K562 (cell line): ENCODE results near the gene LGALS7. TPM values are rescaled to one million over a fixed set of nuclear protein-coding genes. Genes with fewer than 3 reads are reported as not detected.

Experiments
- ATAC-seq: fragments of 200-7000 bp; cut with Tn5 transposase; 3 replicates; pipeline ENCODE4 v1.9.1; 2020; ENCODE audit warnings: moderate library complexity
- BruUV-seq: library from RNA; stranded (reverse); fragments of 400-500 nt; replicated peaks from 2 replicates; lab custom pipeline; 2021; lab: Mats Ljungman, UMichigan
- CTCF ChIA-PET: fragments of 300-600 bp; formaldehyde crosslinking; extraction: SDS; loops from one replicate; lab custom pipeline; 2021; ENCODE audit warnings: low intra/inter-chr PET ratio; lab: Yijun Ruan, JAX
- POLR2A ChIA-PET: fragments of 300-600, 350-650 bp; sonication (Branson Sonifier 250); formaldehyde crosslinking; extraction: SDS; loops from one replicate; lab custom pipeline; 2021; ENCODE audit warnings: antibody characterized with exemption, inconsistent platforms; lab: Yijun Ruan, JAX
- DNase-seq, 4 experiments: peaks; one replicate each; pipeline versions ENCODE4 v3.0.0 to v3.0.0-alpha.2; 2011 to 2018; ENCODE audit warnings: low spot score in 3 of 4, mixed read lengths in 3 of 4; ENCODE audit errors: extremely low read depth in 1 of 4
- FAIRE-seq: peaks from 2 replicates; lab custom pipeline; 2011; peaks lifted over from hg19 to GRCh38; lab: Jason Lieb, UNC
- H2AFZ ChIP-seq: 2 replicates; pipeline ENCODE4 v1.6.0; 2011; ENCODE audit warnings: low read depth, low read length, control low read depth, inconsistent platforms
- H3K27ac ChIP-seq: fragments of 200-600 bp; 3 replicates; pipeline ENCODE4 v1.8.0; 2011; ENCODE audit warnings: low read depth, mild to moderate bottlenecking, control low read depth, inconsistent platforms, low read length, moderate library complexity, mixed read lengths; ENCODE audit errors: extremely low read depth
- H3K27me3 ChIP-seq, 2 experiments: fragments of 300-600 bp in 1 of 2; 2 replicates in 1 of 2; 3 replicates in 1 of 2; pipeline versions ENCODE4 v1.6.0 to v1.8.0; 2011; ENCODE audit warnings: inconsistent platforms in 2 of 2, low read length in 2 of 2, mild to moderate bottlenecking in 1 of 2, mixed read lengths in 1 of 2, moderate library complexity in 1 of 2; ENCODE audit not compliant: control insufficient read depth in 2 of 2, insufficient read depth in 2 of 2
- H3K36me3 ChIP-seq: fragments of 300-600 bp; 3 replicates; pipeline ENCODE4 v1.8.0; 2011; ENCODE audit warnings: mild to moderate bottlenecking, low read length, inconsistent platforms; ENCODE audit not compliant: control insufficient read depth, insufficient read depth
- H3K4me1 ChIP-seq, 2 experiments: fragments of 200-600 bp in 1 of 2; replicated peaks in 1 of 2; 2 replicates in 1 of 2; 3 replicates in 1 of 2; pipeline versions ENCODE4 v1.5.1 to v1.8.0; 2011; ENCODE audit warnings: inconsistent platforms in 2 of 2, low read length in 2 of 2, mild to moderate bottlenecking in 1 of 2, mixed read lengths in 1 of 2, moderate library complexity in 1 of 2; ENCODE audit not compliant: control insufficient read depth in 2 of 2, insufficient read depth in 2 of 2
- H3K4me2 ChIP-seq: 2 replicates; pipeline ENCODE4 v1.6.1; 2011; ENCODE audit warnings: low read length, control low read depth, inconsistent platforms, mixed read lengths; ENCODE audit not compliant: insufficient read depth
- H3K4me3 ChIP-seq: fragments of 200-600 bp; sonication (generic), shearing (Covaris generic); 2 replicates; pipeline ENCODE4 v1.5.1; 2016; ENCODE audit warnings: control low read depth, inconsistent platforms
- H3K79me2 ChIP-seq: fragments of 200-600 bp; 3 replicates; pipeline ENCODE4 v1.8.0; 2011; ENCODE audit warnings: low read length, inconsistent platforms; ENCODE audit not compliant: control insufficient read depth, insufficient read depth
- H3K9ac ChIP-seq, 2 experiments: 2 replicates each; pipeline versions ENCODE4 v1.6.0 to v1.6.1; 2011; ENCODE audit warnings: low read depth in 2 of 2, low read length in 2 of 2, control low read depth in 1 of 2, inconsistent platforms in 1 of 2, mild to moderate bottlenecking in 1 of 2, mixed read lengths in 1 of 2; ENCODE audit not compliant: insufficient read depth in 1 of 2
- H3K9me1 ChIP-seq: one replicate; pipeline ENCODE4 v1.6.0; 2011; ENCODE audit warnings: inconsistent platforms, mild to moderate bottlenecking, low read length, moderate library complexity; ENCODE audit not compliant: control insufficient read depth, insufficient read depth
- H3K9me3 ChIP-seq: replicated peaks from 2 replicates; pipeline ENCODE4 v1.5.1; 2011; ENCODE audit warnings: low read depth, low read length, inconsistent platforms; ENCODE audit not compliant: control insufficient read depth, insufficient read depth
- H4K20me1 ChIP-seq: replicated peaks from 2 replicates; pipeline ENCODE4 v1.6.1; 2011; ENCODE audit warnings: low read length, inconsistent platforms, mixed read lengths; ENCODE audit not compliant: control insufficient read depth, insufficient read depth
- ATF1 ChIP-seq, 2 experiments: fragments of 450-650 bp in 1 of 2; IDR thresholded peaks; 2 replicates each; pipeline ENCODE4 v1.6.1; 2016; ENCODE audit warnings: missing compliant biosample characterization in 1 of 2, missing genetic modification characterization in 1 of 2
- CBX8 ChIP-seq: fragments of 200-600 bp; sonication (generic); IDR thresholded peaks from 2 replicates; pipeline ENCODE4 v1.6.1; 2012; ENCODE audit warnings: borderline replicate concordance, mixed run types, low read depth, mild to moderate bottlenecking, moderate library complexity, mixed read lengths, low read length, control low read depth, inconsistent platforms; ENCODE audit not compliant: poor library complexity, severe bottlenecking; ENCODE audit errors: extremely low read depth
- ELK1 ChIP-seq: sonication (generic); formaldehyde crosslinking; IDR thresholded peaks from 2 replicates; pipeline ENCODE4 v1.8.1; 2022; ENCODE audit warnings: missing genetic modification reagents
- FOXA1 ChIP-seq: fragments of 450-650 bp; IDR thresholded peaks from 2 replicates; pipeline ENCODE4 v1.6.1; 2016; ENCODE audit warnings: mild to moderate bottlenecking, borderline replicate concordance
- HNRNPLL ChIP-seq: fragments of 200-400 bp; formaldehyde crosslinking; IDR thresholded peaks from 2 replicates; pipeline ENCODE4 v1.6.1; 2017; ENCODE audit warnings: low read length, low read depth, mild to moderate bottlenecking; ENCODE audit not compliant: poor library complexity, severe bottlenecking
- MTA3 ChIP-seq: fragments of 450-650 bp; formaldehyde crosslinking; IDR thresholded peaks from 2 replicates; pipeline ENCODE4 v1.6.1; 2017; ENCODE audit warnings: mild to moderate bottlenecking, borderline replicate concordance
- PML ChIP-seq: IDR thresholded peaks from 2 replicates; pipeline ENCODE4 v1.6.1; 2012; ENCODE audit warnings: low read length, inconsistent platforms
- RB1 ChIP-seq: fragments of 450-650 bp; IDR thresholded peaks from 2 replicates; pipeline ENCODE4 v1.6.1; 2017; ENCODE audit warnings: low read depth, mild to moderate bottlenecking
- RBFOX2 ChIP-seq: fragments of 200-400 bp; formaldehyde crosslinking; IDR thresholded peaks from 2 replicates; pipeline ENCODE4 v1.6.1; 2017; ENCODE audit warnings: low read depth, mild to moderate bottlenecking, low read length, moderate library complexity
- TEAD1 ChIP-seq, 2 experiments: fragments of 450-650 bp in 1 of 2; sonication (generic) in 1 of 2; formaldehyde crosslinking; IDR thresholded peaks; 2 replicates each; pipeline versions ENCODE4 v1.4.0 to v1.8.0; 2020 to 2022; ENCODE audit warnings: mild to moderate bottlenecking in 2 of 2, missing genetic modification reagents in 1 of 2
- WHSC1 ChIP-seq: IDR thresholded peaks from one replicate; pipeline ENCODE4 v1.6.1; 2012; ENCODE audit warnings: low read length, control low read depth, inconsistent platforms
- ZFP1 ChIP-seq: fragments of 450-650 bp; formaldehyde crosslinking; IDR thresholded peaks from 2 replicates; pipeline ENCODE4 v1.4.0; 2020; ENCODE audit warnings: mild to moderate bottlenecking, mixed read lengths
- ZNF316 ChIP-seq: fragments of 450-650 bp; IDR thresholded peaks from 2 replicates; pipeline ENCODE4 v1.6.1; 2016
- ZNF561 ChIP-seq: fragments of 450-650 bp; formaldehyde crosslinking; conservative IDR thresholded peaks from 2 replicates; pipeline ENCODE4 v1.4.0; 2020; ENCODE audit warnings: mild to moderate bottlenecking, moderate library complexity
- ZNF609 ChIP-seq: sonication (generic); formaldehyde crosslinking; IDR thresholded peaks from 2 replicates; pipeline ENCODE4 v1.8.1; 2023; ENCODE audit warnings: missing genetic modification reagents, mild to moderate bottlenecking, borderline replicate concordance
- WGBS: fragments of 100-300 bp; shearing (Covaris generic); methylation state at CpG from one replicate; pipeline ENCODE4 v1.1.6; 2016; ENCODE audit warnings: low coverage, mixed read lengths; ENCODE audit not compliant: insufficient coverage; ENCODE audit errors: missing lambda C conversion rate; 5-methylcytosine and 5-hydroxymethylcytosine counted together
- in situ Hi-C: fragments of 300-500 bp; cut with MboI; formaldehyde crosslinking; loops from 4 replicates; pipeline ENCODE4 v1.15.0; 2018; ENCODE audit warnings: inconsistent platforms, mixed read lengths
- intact Hi-C: fragments of 100-400 bp; cut with micrococcal nuclease; formaldehyde crosslinking; loops from 2 replicates; pipeline ENCODE4 v1.14.2; 2022
- polyA plus RNA-seq, 8 experiments: library from polyadenylated mRNA; depleted of rRNA in 4 of 8; stranded (reverse) in 5 of 8; unstranded in 3 of 8; fragments of >200 nt; fragmentation: Nextera tagmentation in 2 of 8; fragmentation: Illumina TruSeq in 1 of 8; extraction: Ambion mirVana in 2 of 8; extraction: Trizol in 1 of 8; gene quantifications; 2 replicates each; pipeline versions ENCODE4 v1.2.1 to v1.2.3, GENCODE V29; 2011 to 2014; ENCODE audit warnings: inconsistent platforms in 1 of 8, missing spikeins in 1 of 8
- total RNA-seq, 7 experiments: library from RNA; depleted of rRNA in 6 of 7; stranded (reverse); fragments of >200 nt in 6 of 7; fragmentation: Illumina TruSeq in 2 of 7; extraction: Trizol in 2 of 7; gene quantifications; 2 replicates each; pipeline versions ENCODE4 v1.2.1 to v1.2.3, GENCODE V29; 2011 to 2021; ENCODE audit warnings: low replicate concordance in 1 of 7

LGALS7 gene
- total and polyA plus RNA-seq, 9 of the 15 experiments (the other 6 are each of a cell fraction or from before 2014, with no cell fraction given), result not detected

- no peak overlapping the region for H2AFZ ChIP-seq
- DNase-seq (peak in 1 of 4 experiments; percentile 29), ATAC-seq (no peak; the same call in 2 of the 3 replicates), FAIRE-seq (peak; percentile 15)
- H3K4me3 ChIP-seq, result no peak overlapping the region
- in situ Hi-C loops, result no loop called here
- peak overlapping the region; percentile 49; the same call in 1 of the 3 replicates for H3K27ac ChIP-seq
- POLR2A ChIA-PET, result interaction anchor here (0.5 to 1.2 kb wide), 9 partner anchors 9 to 289 kb away, joined by 3 to 5 read pairs (median 4); partner anchors contain the start of genes MRPS12 and SARS2
- BruUV-seq, result no TSS peak
- peaks cover 19 to 55% of the 10 kb centered on the region in 2 experiments; a peak in 4 of 5 replicates for H3K4me1 ChIP-seq
- CTCF ChIA-PET, result no interaction called here
- WGBS, result 74% methylated on average over 12 of the region's 13 CpGs
- H3K9ac ChIP-seq, result peak overlapping the region in 1 of 2 experiments; percentile 46; a peak in 3 of 4 replicates
- 0 out of 2 replicates have a peak, but pooled peaks cover 3% of the 10 kb centered on the region for H4K20me1 ChIP-seq
- H3K9me1 ChIP-seq, result no peaks in the 10 kb centered on the region
- H3K36me3 ChIP-seq, result peaks cover 25% of the 10 kb centered on the region; the same call in 2 of the 3 replicates
- intact Hi-C loops, result loop anchor here (5.0 to 10.0 kb wide), 3 partner anchors 98 to 200 kb away; partner anchors contain the start of genes ECH1, MRPS12 and SARS2
- H3K79me2 ChIP-seq, result peaks cover 8% of the 10 kb centered on the region; the same call in 1 of the 3 replicates
- H3K4me2 ChIP-seq, result peak overlapping the region; percentile 71
- no peaks in the 10 kb centered on the region for H3K27me3 ChIP-seq
- no peaks in the 10 kb centered on the region for H3K9me3 ChIP-seq
- TF ChIP-seq PML (no peak), HNRNPLL (peak; percentile 25), ATF1 (CRISPR knock-in tag; IDR thresholded peaks at IDR 0.05) (no peak), ATF1 (tag; IDR thresholded peaks at IDR 0.05) (no peak), ELK1 (0 out of 2 replicates have a peak, but pooled peaks have one; percentile 55), ZNF316 (no peak), WHSC1 (no peak), CBX8 (no peak), FOXA1 (no peak), RB1 (no peak), ZNF561 (CRISPR knock-in tag) (no peak), ZNF609 (0 out of 2 replicates have a peak, but pooled peaks have one; percentile 9), RBFOX2 (0 out of 2 replicates have a peak, but pooled peaks have one; percentile 18), MTA3 (no peak), ZFP1 (no peak), TEAD1 (CRISPR knock-in tag; IDR thresholded peaks at IDR 0.05) (no peak)
Observed at GRCh38 chr19:38734426-38735256, 38.7 kb downstream of the LGALS7 start.
